Naive thymus-derived CD4-positive, alpha-beta T cell (primary cell): Measurements from ENCODE around the gene GBP6. TPM values are rescaled to one million over a fixed set of nuclear protein-coding genes. Genes with fewer than 3 reads are reported as not detected.

Experiments
- ATAC-seq: fragments of 150-1000 bp; cut with Tn5 transposase; 2 replicates; pipeline ENCODE4 v1.10.0; 2021; ENCODE audit warnings: mild to moderate bottlenecking, moderate library complexity
- CTCF ChIA-PET: fragments of 350-600 bp; sonication (Branson Sonifier 250); formaldehyde crosslinking; loops from one replicate; lab custom pipeline; 2021; ENCODE audit warnings: antibody characterized with exemption; lab: Charles Lee
- POLR2A ChIA-PET: fragments of 350-600 bp; sonication (Branson Sonifier 250); formaldehyde crosslinking; loops from one replicate; lab custom pipeline; 2021; ENCODE audit warnings: antibody characterized with exemption, inconsistent platforms; lab: Charles Lee
- DNase-seq, 9 donors: peaks; one replicate each; pipeline versions ENCODE4 v3.0.0 to v3.0.0-alpha.2; 2020 to 2022; ENCODE audit warnings: mixed read lengths in 1 of 9
- H3K27ac ChIP-seq: one replicate; pipeline ENCODE4 v1.7.0; 2013; ENCODE audit warnings: mild to moderate bottlenecking, low read depth, low read length, moderate library complexity
- H3K27me3 ChIP-seq, 2 donors: one replicate each; pipeline ENCODE4 v1.7.0; 2013; ENCODE audit warnings: low read length in 2 of 2, mild to moderate bottlenecking in 2 of 2, moderate library complexity in 2 of 2; ENCODE audit not compliant: control insufficient read depth in 2 of 2, insufficient read depth in 2 of 2
- H3K36me3 ChIP-seq, 3 experiments: 1 replicate in 2 of 3; 2 replicates in 1 of 3; pipeline ENCODE4 v1.7.0; 2013; ENCODE audit warnings: low read length in 3 of 3, mild to moderate bottlenecking in 3 of 3, moderate library complexity in 1 of 3; ENCODE audit not compliant: insufficient read depth in 3 of 3, control insufficient read depth in 2 of 3
- H3K4me1 ChIP-seq, 2 donors: one replicate each; pipeline ENCODE4 v1.7.0; 2013; ENCODE audit warnings: low read length in 2 of 2, mild to moderate bottlenecking in 2 of 2, moderate library complexity in 1 of 2; ENCODE audit not compliant: control insufficient read depth in 2 of 2, insufficient read depth in 2 of 2
- H3K4me3 ChIP-seq: 2 replicates; pipeline ENCODE4 v1.7.0; 2013; ENCODE audit warnings: mild to moderate bottlenecking, low read length
- H3K9me3 ChIP-seq, 3 experiments: 1 replicate in 2 of 3; 2 replicates in 1 of 3; pipeline ENCODE4 v1.7.0; 2013; ENCODE audit warnings: low read length in 3 of 3; ENCODE audit not compliant: control insufficient read depth in 2 of 3
- H3K27ac Mint-ChIP-seq, 9 donors: one replicate each; pipeline ENCODE4 v1.8.0; 2020 to 2022; ENCODE audit warnings: mixed read lengths in 9 of 9, mild to moderate bottlenecking in 8 of 9, moderate library complexity in 5 of 9, inconsistent platforms in 2 of 9
- H3K27me3 Mint-ChIP-seq, 5 donors: one replicate each; pipeline ENCODE4 v1.8.0; 2021 to 2022; ENCODE audit warnings: mixed read lengths in 5 of 5, mild to moderate bottlenecking in 1 of 5
- H3K36me3 Mint-ChIP-seq, 5 donors: one replicate each; pipeline ENCODE4 v1.8.0; 2020 to 2022; ENCODE audit warnings: mixed read lengths in 5 of 5, mild to moderate bottlenecking in 3 of 5, inconsistent platforms in 1 of 5
- H3K4me1 Mint-ChIP-seq, 7 donors: one replicate each; pipeline ENCODE4 v1.8.0; 2020 to 2022; ENCODE audit warnings: mixed read lengths in 7 of 7, mild to moderate bottlenecking in 3 of 7, inconsistent platforms in 1 of 7
- H3K4me3 Mint-ChIP-seq, 10 donors: one replicate each; pipeline ENCODE4 v1.8.0; 2020 to 2022; ENCODE audit warnings: mild to moderate bottlenecking in 10 of 10, mixed read lengths in 10 of 10, moderate library complexity in 6 of 10, inconsistent platforms in 2 of 10
- H3K9me3 Mint-ChIP-seq, 11 donors: one replicate each; pipeline ENCODE4 v1.8.0; 2020 to 2022; ENCODE audit warnings: mixed read lengths in 11 of 11, mild to moderate bottlenecking in 4 of 11, inconsistent platforms in 1 of 11, moderate library complexity in 1 of 11
- intact Hi-C, 2 donors: fragments of 100-400 bp; cut with micrococcal nuclease; formaldehyde crosslinking; loops; one replicate each; pipeline ENCODE4 v1.15.1; 2023
- polyA plus RNA-seq, 2 donors: library from polyadenylated mRNA; unstranded; fragments of 300-500 nt; fragmentation: Illumina TruSeq; gene quantifications; one replicate each; pipeline ENCODE4 v1.2.3, GENCODE V29; 2021
- total RNA-seq, 6 experiments: library from RNA in 5 of 6; stranded (reverse) in 5 of 6; gene quantifications; 1 replicate in 5 of 6; 2 replicates in 1 of 6; pipeline ENCODE4 v1.2.3 and lab custom pipeline; 2021 to 2026

GBP6 gene
- total and polyA plus RNA-seq, 7 experiments from 2014 or later, result 0.14 to 2.8 (median 0.24) TPM; not detected in 2

DNA sequence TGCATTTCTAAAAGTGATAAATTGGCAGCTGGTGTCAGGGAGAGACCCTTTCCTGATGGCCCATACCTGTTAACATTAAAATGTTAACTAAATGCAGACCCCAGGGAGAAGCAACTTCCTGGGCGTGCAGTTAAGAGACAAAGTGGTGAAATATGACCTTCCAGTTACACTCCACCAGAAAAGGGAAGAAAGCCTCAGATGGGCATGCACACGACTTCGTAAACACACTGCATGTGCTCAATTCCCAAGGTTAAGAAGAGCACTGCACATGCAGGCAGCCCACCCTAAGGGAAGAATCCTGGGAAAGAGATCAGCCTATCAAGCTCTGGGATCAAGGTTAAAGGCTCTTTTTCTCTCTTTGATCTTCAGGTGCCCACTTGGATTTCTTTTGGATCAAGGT lies 9.7 kb upstream of the GBP6 start:
- ChIA-PET POLR2A (interaction anchor here (0.9 to 3.1 kb wide), 2 partner anchors 44 to 96 kb away, joined by 4 to 7 read pairs; no protein-coding TSS in a partner anchor), CTCF (no interaction called here)
- Mint-ChIP-seq H3K27ac (no peak overlapping the region), H3K36me3 (peaks cover 0 to 21% (median 0%) of the 10 kb centered on the region in 5 donors), H3K4me1 (peaks cover 9 to 43% (median 22%) of the 10 kb centered on the region in 7 donors), H3K9me3 (peaks cover 0 to 8% (median 0%) of the 10 kb centered on the region in 11 donors), H3K27me3 (no peaks in the 10 kb centered on the region), H3K4me3 (no peak overlapping the region)
- H3K27me3 ChIP-seq, result no peaks in the 10 kb centered on the region
- ATAC-seq (no peak), DNase-seq (no peak)
- H3K4me3 ChIP-seq, result no peak overlapping the region
- no peaks in the 10 kb centered on the region for H3K36me3 ChIP-seq
- H3K4me1 ChIP-seq, result peaks cover 0 to 16% of the 10 kb centered on the region in 2 donors
- H3K27ac ChIP-seq, result no peak overlapping the region
- intact Hi-C loops, result no loop called here
- H3K9me3 ChIP-seq, result no peaks in the 10 kb centered on the region

DNA sequence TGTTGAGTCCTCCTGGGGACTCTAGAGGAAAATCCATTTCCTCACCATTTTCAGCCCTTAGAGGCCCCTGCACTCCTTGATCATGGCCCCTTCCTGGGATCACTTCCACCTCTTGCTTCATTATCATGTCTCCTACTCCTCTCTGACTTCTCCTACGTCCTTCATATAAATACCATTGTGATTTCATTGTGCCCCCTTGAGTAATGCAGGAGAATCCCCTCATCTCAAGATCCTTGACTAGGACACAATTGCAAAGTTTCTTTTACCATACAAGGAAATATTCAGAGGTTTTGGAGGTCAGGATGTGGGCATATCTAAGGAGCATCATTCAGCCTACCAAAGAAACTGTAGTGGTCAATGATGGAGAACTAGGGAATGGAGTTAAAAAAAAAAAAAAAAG lies 8.8 kb upstream of the GBP6 start:
- peaks cover 9 to 46% (median 22%) of the 10 kb centered on the region in 7 donors for H3K4me1 Mint-ChIP-seq
- peak overlapping the region in 1 of 9 donors; percentile 20 for H3K27ac Mint-ChIP-seq

DNA sequence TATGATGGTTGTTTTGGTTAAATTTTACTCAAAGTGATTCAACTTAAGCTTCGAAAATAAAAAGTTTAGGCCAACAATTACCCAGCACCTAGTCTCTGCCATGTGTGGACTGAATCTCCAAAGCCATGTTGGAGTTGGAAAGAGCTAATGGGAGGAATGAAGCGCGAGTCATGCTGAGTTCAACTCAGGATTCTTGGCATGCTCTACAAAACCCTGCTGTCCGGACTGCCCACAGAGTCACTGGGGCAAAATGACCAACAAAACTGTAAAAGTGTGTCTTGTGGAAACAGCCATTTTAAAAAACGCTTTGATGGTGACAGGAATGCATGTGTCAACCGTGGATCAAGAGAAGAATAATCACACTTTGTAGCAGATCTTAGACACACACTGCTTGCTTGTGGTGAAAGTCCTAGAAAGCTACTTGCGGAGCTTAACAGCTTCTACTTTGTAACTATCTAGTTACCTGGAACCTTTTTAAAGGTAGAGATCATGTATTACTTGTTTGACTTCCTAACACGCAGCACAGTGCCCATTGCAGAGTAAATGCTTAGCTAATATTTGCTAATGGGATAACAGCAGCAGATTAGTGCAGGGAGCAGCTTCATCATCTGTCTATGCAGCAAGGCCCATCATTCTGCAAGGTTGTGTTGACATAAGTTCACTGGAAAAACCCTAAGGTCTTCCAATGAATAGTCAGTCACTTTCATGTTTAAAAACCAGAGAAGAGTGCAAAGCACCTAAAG lies 7.0 kb upstream of the GBP6 start:
- ATAC-seq (no peak), DNase-seq (no peak)
- peak overlapping the region in 1 of 10 donors; percentile 82 for H3K4me3 Mint-ChIP-seq
- Histone ChIP-seq H3K27me3 (no peaks in the 10 kb centered on the region), H3K36me3 (no peaks in the 10 kb centered on the region), H3K4me1 (peaks cover 0 to 16% of the 10 kb centered on the region in 2 donors), H3K27ac (no peak overlapping the region), H3K9me3 (no peaks in the 10 kb centered on the region), H3K4me3 (no peak overlapping the region)
- peaks cover 0 to 8% (median 0%) of the 10 kb centered on the region in 5 donors for H3K27me3 Mint-ChIP-seq
- CTCF ChIA-PET, result interaction anchor here (0.6 to 5.1 kb wide), 15 partner anchors 15 to 373 kb away, joined by 3 to 38 read pairs (median 3); partner anchors contain the start of genes GBP4 and GBP5
- POLR2A ChIA-PET, result interaction anchor here (0.7 to 3.1 kb wide), 6 partner anchors 46 to 355 kb away, joined by 3 to 7 read pairs (median 4); no protein-coding TSS in a partner anchor
- H3K4me1 Mint-ChIP-seq, result peaks cover 7 to 54% (median 22%) of the 10 kb centered on the region in 7 donors
- H3K27ac Mint-ChIP-seq, result peak overlapping the region in 5 of 9 donors; percentile 26 to 77 (median 59)
- H3K9me3 Mint-ChIP-seq, result peaks cover 0 to 8% (median 0%) of the 10 kb centered on the region in 11 donors
- peaks cover 0 to 21% (median 0%) of the 10 kb centered on the region in 5 donors for H3K36me3 Mint-ChIP-seq
- intact Hi-C loops, result loop anchor here in 1 of 2 donors (1.0 to 2.0 kb wide), 4 partner anchors 80 to 230 kb away; partner anchors contain the start of gene GBP2

More for the DNA sequence above, 8.8 kb upstream of the GBP6 start:
- Histone ChIP-seq H3K36me3 (no peaks in the 10 kb centered on the region), H3K27me3 (no peaks in the 10 kb centered on the region), H3K9me3 (no peaks in the 10 kb centered on the region), H3K27ac (no peak overlapping the region), H3K4me1 (peaks cover 0 to 16% of the 10 kb centered on the region in 2 donors), H3K4me3 (no peak overlapping the region)
- peaks cover 0 to 2% (median 0%) of the 10 kb centered on the region in 5 donors for H3K27me3 Mint-ChIP-seq
- H3K9me3 Mint-ChIP-seq, result peaks cover 0 to 8% (median 0%) of the 10 kb centered on the region in 11 donors
- ChIA-PET POLR2A (interaction anchor here (0.9 to 3.1 kb wide), 3 partner anchors 45 to 117 kb away, joined by 3 to 7 read pairs (median 4); no protein-coding TSS in a partner anchor), CTCF (interaction anchor here (0.6 to 5.1 kb wide), 3 partner anchors 20 to 356 kb away, joined by 3 to 38 read pairs (median 15); partner anchors contain the start of gene GBP5)
- DNase-seq (no peak), ATAC-seq (no peak)
- H3K36me3 Mint-ChIP-seq, result peaks cover 0 to 21% (median 0%) of the 10 kb centered on the region in 5 donors
- H3K4me3 Mint-ChIP-seq, result peak overlapping the region in 1 of 10 donors; percentile 37
- intact Hi-C loops, result no loop called here

DNA sequence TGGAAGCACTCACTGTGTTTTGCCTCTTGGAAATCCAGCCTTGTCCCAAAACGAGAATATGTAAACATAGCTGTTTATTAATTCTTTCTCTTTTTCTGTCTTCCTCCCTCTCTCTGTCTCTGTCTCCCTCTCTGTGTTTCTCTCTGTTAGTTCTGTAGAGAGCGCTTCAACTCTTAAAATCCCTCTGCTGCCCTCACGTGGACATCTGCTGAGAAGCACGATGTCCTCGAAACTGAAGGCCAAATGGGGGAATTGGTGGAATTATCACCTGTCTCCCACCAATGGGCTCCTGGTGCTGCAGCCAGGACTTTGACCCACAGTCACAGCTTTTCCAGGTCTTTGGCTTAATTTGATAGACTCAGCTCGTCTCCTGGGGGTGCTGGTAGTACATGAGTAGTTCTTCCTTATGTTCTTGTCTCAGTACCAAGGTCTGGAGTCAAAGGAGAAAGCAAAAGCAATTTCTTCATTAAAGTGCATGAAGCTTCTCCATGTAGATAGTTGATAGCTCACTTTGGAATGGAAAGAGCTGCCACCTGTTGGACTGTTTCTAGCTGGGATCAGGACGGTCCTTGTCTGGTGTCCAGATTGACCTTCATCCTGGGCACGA lies 5.5 kb upstream of the GBP6 start:
- Histone ChIP-seq H3K9me3 (no peaks in the 10 kb centered on the region), H3K4me1 (peaks cover 0 to 16% of the 10 kb centered on the region in 2 donors), H3K4me3 (no peak overlapping the region), H3K27me3 (no peaks in the 10 kb centered on the region), H3K36me3 (no peaks in the 10 kb centered on the region), H3K27ac (no peak overlapping the region)
- Mint-ChIP-seq H3K4me1 (peaks cover 5 to 61% (median 26%) of the 10 kb centered on the region in 7 donors), H3K4me3 (peak overlapping the region in 8 of 10 donors; percentile 1 to 82 (median 12)), H3K27ac (peak overlapping the region in 6 of 9 donors; percentile 3 to 88 (median 46)), H3K36me3 (peaks cover 0 to 21% (median 0%) of the 10 kb centered on the region in 5 donors), H3K9me3 (peaks cover 0 to 5% (median 0%) of the 10 kb centered on the region in 11 donors), H3K27me3 (peaks cover 0 to 8% (median 0%) of the 10 kb centered on the region in 5 donors)
- POLR2A ChIA-PET, result interaction anchor here (0.6 to 1.5 kb wide), 5 partner anchors 71 to 373 kb away, joined by 3 to 5 read pairs (median 3); no protein-coding TSS in a partner anchor
- DNase-seq (peak; percentile 60 to 81 (median 75)), ATAC-seq (peak; percentile 96)
- CTCF ChIA-PET, result interaction anchor here (0.6 to 5.1 kb wide), 32 partner anchors 9 to 475 kb away, joined by 3 to 38 read pairs (median 4); partner anchors contain the start of genes GBP3, GBP4 and GBP5
- intact Hi-C loops, result loop anchor here (1.0 to 2.0 kb wide), 10 partner anchors 47 to 374 kb away; partner anchors contain the start of genes GBP2 (in 1 of the 2), GBP4 (in 1 of the 2) and GBP5 (in 1 of the 2)

DNA sequence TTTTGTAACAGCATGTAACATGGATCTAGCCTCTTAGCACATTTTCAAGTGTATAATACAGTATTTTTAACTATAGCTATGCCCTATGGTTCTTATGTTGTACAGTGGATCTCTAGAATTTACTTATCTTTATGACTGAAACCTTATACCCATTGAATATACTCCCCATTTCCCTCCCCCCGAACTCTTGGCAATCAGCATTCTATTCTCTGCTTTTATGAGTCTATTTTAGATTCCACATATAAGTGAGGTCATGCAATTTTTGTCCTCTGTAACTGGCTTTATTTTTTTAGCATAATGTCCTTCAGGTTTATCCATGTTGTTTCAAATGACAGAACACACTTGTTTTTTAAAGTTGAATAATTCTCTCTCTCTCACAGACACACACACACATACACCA lies 3.1 kb upstream of the GBP6 start:
- Mint-ChIP-seq H3K27ac (no peak overlapping the region), H3K9me3 (peaks cover 0 to 3% (median 0%) of the 10 kb centered on the region in 11 donors), H3K4me1 (peaks cover 3 to 59% (median 23%) of the 10 kb centered on the region in 7 donors), H3K27me3 (peaks cover 0 to 8% (median 0%) of the 10 kb centered on the region in 5 donors), H3K4me3 (no peak overlapping the region), H3K36me3 (peaks cover 0 to 13% (median 0%) of the 10 kb centered on the region in 5 donors)
- Histone ChIP-seq H3K4me1 (peaks cover 0 to 9% of the 10 kb centered on the region in 2 donors), H3K9me3 (no peaks in the 10 kb centered on the region), H3K36me3 (no peaks in the 10 kb centered on the region), H3K27me3 (no peaks in the 10 kb centered on the region), H3K4me3 (no peak overlapping the region), H3K27ac (no peak overlapping the region)
- ChIA-PET POLR2A (interaction anchor here (0.8 kb wide), 1 partner anchor 366 kb away, joined by 5 read pairs; no protein-coding TSS in a partner anchor), CTCF (interaction anchor here (0.8 to 3.0 kb wide), 3 partner anchors 71 to 275 kb away, joined by 3 to 19 read pairs (median 3); no protein-coding TSS in a partner anchor)
- no peak for ATAC-seq
- no peak for DNase-seq
- intact Hi-C loops, result loop anchor here in 1 of 2 donors (2.0 kb wide), 1 partner anchor 388 kb away; no protein-coding TSS in a partner anchor
